Heart left ventricle (tissue), 13 donors: ENCODE results near the gene TFDP3.

Source experiments
- CTCF ChIP-seq, 12 donors: fragments of 200-600 bp; sonication (generic) in 4 of 12; IDR thresholded peaks; one replicate each; pipeline versions ENCODE4 v1.5.0 to v1.8.0; 2018 to 2022; ENCODE audit warnings: antibody characterized with exemption in 12 of 12, mild to moderate bottlenecking in 5 of 12
- POLR2A ChIP-seq, 2 donors: fragments of 450-650 bp; IDR thresholded peaks; one replicate each; pipeline ENCODE4 v1.6.1; 2017; ENCODE audit warnings: antibody characterized with exemption in 2 of 2, mild to moderate bottlenecking in 2 of 2, moderate library complexity in 2 of 2
- donor health status: ischemic (EF 13 %, LVEDD 7.1; RV severe dilation, severe dysfunction).
- donor health status: DM: no; HTN: yes; CAD: no.
- donor health status: DM: no; HTN: no; CAD: no.
- donor health status: ischemic (EF 25% LVEDD 6.9; RV normal size, moderate dysfunction).
- donor health status: ischemic (EF 25% LVEDD 5.7; RV mildly dilated, moderate dysfunction).
- donor health status: ischemic (EF 35%, LVEDD 5.7; RV mildly dilated, moderate dysfunction).
- donor health status: nonischemic (EF 11% LVEDD 7.7; RV severe dilation, severe dysfunction).
- donor health status: DM: yes; HTN: yes; CAD: no.
- donor health status: PGD.
- donor health status: ischemic (EF 29% LVEDD 5.4; RV normal size, mild dysfunction).
- donor health status: nonischemic (EF 23%, LVEDD 6.1; RV moderate dilation, normal function).

GRCh38 chrX:133179500-133179899, 38.7 kb downstream of the TFDP3 start:
- TF ChIP-seq CTCF (IDR thresholded peaks at IDR 0.05) (no peak), POLR2A (IDR thresholded peaks at IDR 0.05) (no peak)
